Natural killer cell (primary cell): ENCODE data around the gene NPHP3. TPM values are rescaled to one million over a fixed set of nuclear protein-coding genes. Genes with fewer than 3 reads are reported as not detected.

Experiments used
- ATAC-seq, 3 donors: fragments of 150-1000 bp in 2 of 3; fragments of 200-7000 bp in 1 of 3; cut with Tn5 transposase; 1 replicate in 1 of 3; 2 replicates in 2 of 3; pipeline ENCODE4 v1.10.0; 2021; ENCODE audit warnings: mild to moderate bottlenecking in 2 of 3, moderate library complexity in 2 of 3
- DNase-seq, 2 donors: peaks; one replicate each; pipeline versions ENCODE4 v3.0.0 to v3.0.0-alpha.2; 2013 to 2021; ENCODE audit warnings: mixed read lengths in 1 of 2
- H3K27ac ChIP-seq: one replicate; pipeline ENCODE4 v1.5.1; 2013; ENCODE audit warnings: mild to moderate bottlenecking, low read length
- H3K27me3 ChIP-seq: one replicate; pipeline ENCODE4 v1.6.1; 2013; ENCODE audit warnings: low read length; ENCODE audit not compliant: control insufficient read depth, insufficient read depth
- H3K36me3 ChIP-seq: one replicate; pipeline ENCODE4 v1.6.1; 2013; ENCODE audit warnings: low read length; ENCODE audit not compliant: control insufficient read depth, insufficient read depth
- H3K4me1 ChIP-seq: one replicate; pipeline ENCODE4 v1.6.1; 2013; ENCODE audit warnings: low read length; ENCODE audit not compliant: control insufficient read depth, insufficient read depth
- H3K4me3 ChIP-seq: one replicate; pipeline ENCODE4 v1.5.1; 2013; ENCODE audit warnings: low read length
- H3K9me3 ChIP-seq: one replicate; pipeline ENCODE4 v1.6.1; 2013; ENCODE audit warnings: low read length; ENCODE audit not compliant: control insufficient read depth, insufficient read depth
- H3K27ac Mint-ChIP-seq, 2 donors: one replicate each; pipeline ENCODE4 v1.8.0; 2022; ENCODE audit warnings: mild to moderate bottlenecking in 2 of 2, mixed read lengths in 2 of 2, moderate library complexity in 1 of 2
- H3K27me3 Mint-ChIP-seq, 2 donors: one replicate each; pipeline ENCODE4 v1.8.0; 2022; ENCODE audit warnings: low read depth in 2 of 2, mixed read lengths in 2 of 2
- H3K36me3 Mint-ChIP-seq: one replicate; pipeline ENCODE4 v1.8.0; 2022; ENCODE audit warnings: mixed read lengths
- H3K4me1 Mint-ChIP-seq, 2 donors: one replicate each; pipeline ENCODE4 v1.8.0; 2022; ENCODE audit warnings: mixed read lengths in 2 of 2
- H3K4me3 Mint-ChIP-seq: one replicate; pipeline ENCODE4 v1.8.0; 2022; ENCODE audit warnings: mild to moderate bottlenecking, moderate library complexity, mixed read lengths
- H3K9me3 Mint-ChIP-seq, 2 donors: one replicate each; pipeline ENCODE4 v1.8.0; 2022; ENCODE audit warnings: mixed read lengths in 2 of 2
- CTCF ChIP-seq: fragments of 200-600 bp; IDR thresholded peaks from one replicate; pipeline ENCODE4 v1.8.0; 2022; ENCODE audit warnings: antibody characterized with exemption
- WGBS: methylation state at CpG from one replicate; pipeline ENCODE4 v1.1.7; 2013; ENCODE audit warnings: missing lambda C conversion rate; ENCODE audit not compliant: insufficient coverage; 5-methylcytosine and 5-hydroxymethylcytosine counted together
- intact Hi-C: fragments of 100-400 bp; cut with micrococcal nuclease; formaldehyde crosslinking; loops from one replicate; pipeline ENCODE4 v1.14.2; 2022
- total RNA-seq, 4 donors: library from RNA; stranded (reverse); fragments of 120-200 nt in 1 of 4; gene quantifications; one replicate each; pipeline versions ENCODE4 v1.2.3 to v1.2.4, GENCODE V29; 2013 to 2022

Gene NPHP3
- total RNA-seq, 3 donors from 2014 or later (not counting 1 experiment from before 2014, with no cell fraction given): 17.9 to 20.1 (median 20.0) TPM

GRCh38 chr3:132669256-132669777, 52.9 kb downstream of the NPHP3 start:
- Mint-ChIP-seq H3K4me3 (no peak overlapping the region), H3K4me1 (peaks cover 9 to 22% of the 10 kb centered on the region in 2 donors), H3K27me3 (no peaks in the 10 kb centered on the region), H3K36me3 (no peaks in the 10 kb centered on the region), H3K27ac (no peak overlapping the region), H3K9me3 (no peaks in the 10 kb centered on the region)
- ATAC-seq (no peak), DNase-seq (no peak)
- no peaks in the 10 kb centered on the region for H3K4me1 ChIP-seq
- H3K27ac ChIP-seq: no peak overlapping the region
- H3K27me3 ChIP-seq: no peaks in the 10 kb centered on the region
- WGBS: 97% methylated on average over 5 of the region's 5 CpGs
- no peaks in the 10 kb centered on the region for H3K9me3 ChIP-seq
- no peak for TF ChIP-seq CTCF
- intact Hi-C loops: no loop called here
- H3K36me3 ChIP-seq: peaks cover 30% of the 10 kb centered on the region
- no peak overlapping the region for H3K4me3 ChIP-seq

- no peaks in the 10 kb centered on the region for H3K36me3 Mint-ChIP-seq
- DNase-seq (no peak), ATAC-seq (no peak)
- H3K4me1 Mint-ChIP-seq: peaks cover 29 to 56% of the 10 kb centered on the region in 2 donors
- 100% methylated on average over 3 of the region's 3 CpGs for WGBS
- no peaks in the 10 kb centered on the region for H3K9me3 Mint-ChIP-seq
- TF ChIP-seq CTCF: no peak
- no peak overlapping the region for H3K27ac ChIP-seq
- H3K27me3 ChIP-seq: no peaks in the 10 kb centered on the region
- no peaks in the 10 kb centered on the region for H3K9me3 ChIP-seq
- peaks cover 4% of the 10 kb centered on the region for H3K4me1 ChIP-seq
- no peak overlapping the region for H3K4me3 ChIP-seq
- H3K27ac Mint-ChIP-seq: no peak overlapping the region
- no peak overlapping the region for H3K4me3 Mint-ChIP-seq
- H3K27me3 Mint-ChIP-seq: no peaks in the 10 kb centered on the region
- H3K36me3 ChIP-seq: peaks cover 5% of the 10 kb centered on the region
- intact Hi-C loops: no loop called here
Measured at GRCh38 chr3:132665230-132665745, 56.9 kb downstream of the NPHP3 start.

GRCh38 chr3:132662212-132662611, 60.0 kb downstream of the NPHP3 start:
- H3K27ac Mint-ChIP-seq: no peak overlapping the region
- H3K36me3 Mint-ChIP-seq: no peaks in the 10 kb centered on the region
- no peaks in the 10 kb centered on the region for H3K27me3 Mint-ChIP-seq
- intact Hi-C loops: no loop called here
- peaks cover 13% of the 10 kb centered on the region for H3K4me1 ChIP-seq
- H3K9me3 ChIP-seq: no peaks in the 10 kb centered on the region
- no peaks in the 10 kb centered on the region for H3K27me3 ChIP-seq
- H3K36me3 ChIP-seq: peaks cover 3% of the 10 kb centered on the region
- ATAC-seq (no peak), DNase-seq (no peak)
- no peak overlapping the region for H3K27ac ChIP-seq
- H3K4me1 Mint-ChIP-seq: peaks cover 40 to 67% of the 10 kb centered on the region in 2 donors
- no peak for TF ChIP-seq CTCF
- no peaks in the 10 kb centered on the region for H3K9me3 Mint-ChIP-seq
- H3K4me3 ChIP-seq: no peak overlapping the region
- H3K4me3 Mint-ChIP-seq: peak overlapping the region; percentile 99

GRCh38 chr3:132661101-132661500, 61.1 kb downstream of the NPHP3 start:
- Mint-ChIP-seq H3K27me3 (no peaks in the 10 kb centered on the region), H3K4me3 (peak overlapping the region; percentile 99), H3K9me3 (no peaks in the 10 kb centered on the region), H3K27ac (peak overlapping the region; percentile 94 to 98), H3K36me3 (no peaks in the 10 kb centered on the region), H3K4me1 (peaks cover 36 to 68% of the 10 kb centered on the region in 2 donors)
- no peaks in the 10 kb centered on the region for H3K9me3 ChIP-seq
- no peak for TF ChIP-seq CTCF
- H3K4me1 ChIP-seq: peaks cover 13% of the 10 kb centered on the region
- DNase-seq (no peak), ATAC-seq (no peak)
- no peaks in the 10 kb centered on the region for H3K36me3 ChIP-seq
- H3K27me3 ChIP-seq: no peaks in the 10 kb centered on the region
- peak overlapping the region; percentile 75 for H3K27ac ChIP-seq
- intact Hi-C loops: no loop called here
- 17% methylated on average over 3 of the region's 8 CpGs for WGBS
- H3K4me3 ChIP-seq: peak overlapping the region; percentile 76
